ENCODE measurements around the gene RPL36AL.
A peak's percentile ranks its signal among the peaks of the same experiment; 100 is the strongest.

The RPL36AL gene

GRCh38 chr14:49612671-49613070 is 7.8 kb downstream of the RPL36AL start:
- H3K36me3 ChIP-seq (ENCODE audit: insufficient read depth, low read length), result peaks cover 45% of the 10 kb centered on the region
- H3K27ac ChIP-seq, result peak overlapping the region; percentile 39
- no peak overlapping the region for H3K4me3 ChIP-seq
- peak overlapping the region; percentile 6 for H3K9ac ChIP-seq (ENCODE audit: insufficient read length)
- no peak for DNase-seq (ENCODE audit: low read depth, low spot score)
- no peak for TF ChIP-seq EZH2 (IDR thresholded peaks at IDR 0.05)
- no peak for TF ChIP-seq POLR2AphosphoS5 (IDR thresholded peaks at IDR 0.05; ENCODE audit: borderline replicate concordance, low read depth, low read length)
- TF ChIP-seq FOXP2 (optimal IDR thresholded peaks at IDR 0.05; ENCODE audit: control extremely low read depth, extremely low read length, insufficient read depth), result no peak
- H3K9me3 ChIP-seq (ENCODE audit: low read depth, low read length), result no peaks in the 10 kb centered on the region

- no peak for DNase-seq (ENCODE audit: low read depth, low spot score)
- Histone ChIP-seq H3K4me3 (no peak overlapping the region), H3K27ac (peak overlapping the region; percentile 39), H3K9ac (ENCODE audit: insufficient read length) (peak overlapping the region; percentile 37), H3K9me3 (ENCODE audit: low read depth, low read length) (no peaks in the 10 kb centered on the region), H3K36me3 (ENCODE audit: insufficient read depth, low read length) (peaks cover 45% of the 10 kb centered on the region)
- TF ChIP-seq EZH2 (IDR thresholded peaks at IDR 0.05), result no peak
- TF ChIP-seq POLR2AphosphoS5 (IDR thresholded peaks at IDR 0.05; ENCODE audit: borderline replicate concordance, low read depth, low read length), result no peak
- no peak for TF ChIP-seq FOXP2 (optimal IDR thresholded peaks at IDR 0.05; ENCODE audit: control extremely low read depth, extremely low read length, insufficient read depth)
Observed at GRCh38 chr14:49612251-49612650, 8.2 kb downstream of the RPL36AL start.

GRCh38 chr14:49607583-49607982 is 12.8 kb downstream of the RPL36AL start:
- no peak for TF ChIP-seq FOXP2 (optimal IDR thresholded peaks at IDR 0.05; ENCODE audit: control extremely low read depth, extremely low read length, insufficient read depth)
- TF ChIP-seq POLR2AphosphoS5 (IDR thresholded peaks at IDR 0.05; ENCODE audit: borderline replicate concordance, low read depth, low read length), result no peak
- no peak for TF ChIP-seq EZH2 (IDR thresholded peaks at IDR 0.05)
- H3K9ac ChIP-seq (ENCODE audit: insufficient read length), result no peak overlapping the region
- no peak overlapping the region for H3K27ac ChIP-seq
- H3K4me3 ChIP-seq, result no peak overlapping the region
- no peaks in the 10 kb centered on the region for H3K9me3 ChIP-seq (ENCODE audit: low read depth, low read length)
- no peak for DNase-seq (ENCODE audit: low read depth, low spot score)
- H3K36me3 ChIP-seq (ENCODE audit: insufficient read depth, low read length), result peaks cover 49% of the 10 kb centered on the region

- H3K36me3 ChIP-seq (ENCODE audit: insufficient read depth, low read length), result peaks cover 12% of the 10 kb centered on the region
- peak within 1 kb of the TSS; percentile 100 for H3K4me3 ChIP-seq
Observed at GRCh38 chr14:49598485-49599300, 21.7 kb downstream of the RPL36AL start, which contains the start of gene LRR1. TSS of gene LRR1 (plus strand) at chr14:49598940. CDS start at chr14:49599021, 81 bp downstream.

GRCh38 chr14:49598189-49598484 is 22.3 kb downstream of the RPL36AL start:
- Histone ChIP-seq H3K27ac (peak overlapping the region; percentile 94), H3K9ac (ENCODE audit: insufficient read length) (peak overlapping the region; percentile 94), H3K36me3 (ENCODE audit: insufficient read depth, low read length) (peaks cover 10% of the 10 kb centered on the region), H3K4me3 (peak overlapping the region; percentile 100), H3K9me3 (ENCODE audit: low read depth, low read length) (no peaks in the 10 kb centered on the region)
- DNase-seq (ENCODE audit: low read depth, low spot score), result no peak
- TF ChIP-seq POLR2AphosphoS5 (IDR thresholded peaks at IDR 0.05; ENCODE audit: borderline replicate concordance, low read depth, low read length) (no peak), EZH2 (IDR thresholded peaks at IDR 0.05) (no peak), FOXP2 (optimal IDR thresholded peaks at IDR 0.05; ENCODE audit: control extremely low read depth, extremely low read length, insufficient read depth) (no peak)

More at GRCh38 chr14:49598485-49599300, 21.7 kb downstream of the RPL36AL start, which contains the start of gene LRR1:
- DNase-seq (ENCODE audit: low read depth, low spot score), result no peak
- H3K27ac ChIP-seq, result peak within 1 kb of the TSS; percentile 94
- TF ChIP-seq FOXP2 (optimal IDR thresholded peaks at IDR 0.05; ENCODE audit: control extremely low read depth, extremely low read length, insufficient read depth) (peak; percentile 31), EZH2 (IDR thresholded peaks at IDR 0.05) (no peak), POLR2AphosphoS5 (IDR thresholded peaks at IDR 0.05; ENCODE audit: borderline replicate concordance, low read depth, low read length) (peak; percentile 89)
- no peaks in the 10 kb centered on the region for H3K9me3 ChIP-seq (ENCODE audit: low read depth, low read length)
- peak within 1 kb of the TSS; percentile 94 for H3K9ac ChIP-seq (ENCODE audit: insufficient read length)

GRCh38 chr14:49594347-49595091 is 25.9 kb downstream of the RPL36AL start:
- Histone ChIP-seq H3K4me3 (no peak overlapping the region), H3K9me3 (ENCODE audit: low read depth, low read length) (no peaks in the 10 kb centered on the region), H3K27ac (no peak overlapping the region), H3K9ac (ENCODE audit: insufficient read length) (no peak overlapping the region), H3K36me3 (ENCODE audit: insufficient read depth, low read length) (no peaks in the 10 kb centered on the region)
- TF ChIP-seq FOXP2 (optimal IDR thresholded peaks at IDR 0.05; ENCODE audit: control extremely low read depth, extremely low read length, insufficient read depth) (no peak), EZH2 (IDR thresholded peaks at IDR 0.05) (no peak), POLR2AphosphoS5 (IDR thresholded peaks at IDR 0.05; ENCODE audit: borderline replicate concordance, low read depth, low read length) (no peak)
- no peak for DNase-seq (ENCODE audit: low read depth, low spot score)

GRCh38 chr14:49593016-49593415 is 27.4 kb downstream of the RPL36AL start:
- DNase-seq (ENCODE audit: low read depth, low spot score), result no peak
- Histone ChIP-seq H3K27ac (no peak overlapping the region), H3K9me3 (ENCODE audit: low read depth, low read length) (no peaks in the 10 kb centered on the region), H3K36me3 (ENCODE audit: insufficient read depth, low read length) (no peaks in the 10 kb centered on the region), H3K9ac (ENCODE audit: insufficient read length) (no peak overlapping the region), H3K4me3 (no peak overlapping the region)
- TF ChIP-seq FOXP2 (optimal IDR thresholded peaks at IDR 0.05; ENCODE audit: control extremely low read depth, extremely low read length, insufficient read depth), result no peak
- TF ChIP-seq EZH2 (IDR thresholded peaks at IDR 0.05), result no peak
- TF ChIP-seq POLR2AphosphoS5 (IDR thresholded peaks at IDR 0.05; ENCODE audit: borderline replicate concordance, low read depth, low read length), result no peak

- no peak overlapping the region for H3K9ac ChIP-seq (ENCODE audit: insufficient read length)
- no peak overlapping the region for H3K4me3 ChIP-seq
- H3K9me3 ChIP-seq (ENCODE audit: low read depth, low read length), result no peaks in the 10 kb centered on the region
- TF ChIP-seq POLR2AphosphoS5 (IDR thresholded peaks at IDR 0.05; ENCODE audit: borderline replicate concordance, low read depth, low read length) (no peak), EZH2 (IDR thresholded peaks at IDR 0.05) (no peak), FOXP2 (optimal IDR thresholded peaks at IDR 0.05; ENCODE audit: control extremely low read depth, extremely low read length, insufficient read depth) (no peak)
- peaks cover 14% of the 10 kb centered on the region for H3K36me3 ChIP-seq (ENCODE audit: insufficient read depth, low read length)
- no peak for DNase-seq (ENCODE audit: low read depth, low spot score)
- H3K27ac ChIP-seq, result no peak overlapping the region
Observed at GRCh38 chr14:49589387-49589786, 31.0 kb downstream of the RPL36AL start.
